Measurements from ENCODE around the gene TNFRSF19.

Gene TNFRSF19

DNA sequence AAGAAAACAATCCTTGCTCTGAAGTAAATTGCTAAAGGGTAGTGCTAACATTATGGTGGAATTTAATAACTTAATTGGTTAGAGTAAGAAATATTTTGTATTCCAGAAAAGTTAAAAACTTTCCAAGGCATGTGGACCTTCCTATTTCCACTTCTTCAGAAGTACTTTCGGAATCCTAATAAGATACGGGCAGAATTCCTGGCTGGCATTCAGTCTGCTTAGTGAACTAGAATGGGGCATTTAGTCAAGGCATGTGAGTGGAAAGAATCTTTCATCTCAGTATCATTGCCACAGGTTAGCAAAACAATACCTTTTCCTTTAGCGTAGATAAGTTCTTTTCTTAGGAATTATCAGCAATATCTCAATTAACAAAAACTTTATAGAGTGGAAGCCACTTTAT is 85.1 kb downstream of the TNFRSF19 start:
- no peak overlapping the region for H3K4me3 ChIP-seq (ENCODE audit: low read depth, low read length)
- TF ChIP-seq, protein P1, sequence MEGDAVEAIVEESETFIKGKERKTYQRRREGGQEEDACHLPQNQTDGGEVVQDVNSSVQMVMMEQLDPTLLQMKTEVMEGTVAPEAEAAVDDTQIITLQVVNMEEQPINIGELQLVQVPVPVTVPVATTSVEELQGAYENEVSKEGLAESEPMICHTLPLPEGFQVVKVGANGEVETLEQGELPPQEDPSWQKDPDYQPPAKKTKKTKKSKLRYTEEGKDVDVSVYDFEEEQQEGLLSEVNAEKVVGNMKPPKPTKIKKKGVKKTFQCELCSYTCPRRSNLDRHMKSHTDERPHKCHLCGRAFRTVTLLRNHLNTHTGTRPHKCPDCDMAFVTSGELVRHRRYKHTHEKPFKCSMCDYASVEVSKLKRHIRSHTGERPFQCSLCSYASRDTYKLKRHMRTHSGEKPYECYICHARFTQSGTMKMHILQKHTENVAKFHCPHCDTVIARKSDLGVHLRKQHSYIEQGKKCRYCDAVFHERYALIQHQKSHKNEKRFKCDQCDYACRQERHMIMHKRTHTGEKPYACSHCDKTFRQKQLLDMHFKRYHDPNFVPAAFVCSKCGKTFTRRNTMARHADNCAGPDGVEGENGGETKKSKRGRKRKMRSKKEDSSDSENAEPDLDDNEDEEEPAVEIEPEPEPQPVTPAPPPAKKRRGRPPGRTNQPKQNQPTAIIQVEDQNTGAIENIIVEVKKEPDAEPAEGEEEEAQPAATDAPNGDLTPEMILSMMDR (IDR thresholded peaks at IDR 0.05; ENCODE audit: low read depth, low read length): no peak

DNA sequence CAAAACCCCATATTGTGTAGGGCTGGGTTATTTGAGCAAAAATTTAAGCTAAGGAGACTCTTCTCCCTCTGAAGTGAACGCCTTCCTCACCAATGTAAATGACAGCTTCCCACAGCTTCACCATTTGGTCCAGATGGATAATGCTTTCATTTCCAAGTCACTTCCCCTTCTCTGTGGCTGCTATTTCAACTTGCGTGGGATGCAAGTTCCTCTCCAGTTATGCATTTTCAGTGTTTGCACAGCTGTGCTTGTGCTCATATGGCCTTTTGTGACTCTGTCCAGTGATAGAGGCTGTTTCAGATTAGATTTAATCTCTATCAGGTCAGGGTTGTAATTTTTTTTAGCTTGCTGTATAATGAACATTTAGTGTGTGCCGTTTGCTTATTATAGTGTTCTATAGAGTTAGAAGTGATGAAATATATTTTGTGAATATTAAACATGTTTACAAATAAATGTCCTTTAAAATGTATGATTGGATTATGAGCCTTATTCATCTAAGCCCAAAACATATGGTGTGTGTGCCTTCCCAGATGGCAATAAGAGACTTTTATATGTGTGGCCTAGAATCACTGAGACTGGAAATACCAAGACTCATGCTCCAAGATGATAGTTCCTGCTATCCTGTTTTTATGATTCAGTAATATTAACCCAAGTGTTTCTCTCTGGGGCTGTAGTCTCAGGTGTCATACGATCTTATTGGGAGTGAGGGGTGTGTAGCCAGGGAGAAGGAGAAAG is 86.6 kb downstream of the TNFRSF19 start:
- TF ChIP-seq, protein P1 (IDR thresholded peaks at IDR 0.05; ENCODE audit: low read depth, low read length): no peak
- no peak overlapping the region for H3K4me3 ChIP-seq (ENCODE audit: low read depth, low read length)

DNA sequence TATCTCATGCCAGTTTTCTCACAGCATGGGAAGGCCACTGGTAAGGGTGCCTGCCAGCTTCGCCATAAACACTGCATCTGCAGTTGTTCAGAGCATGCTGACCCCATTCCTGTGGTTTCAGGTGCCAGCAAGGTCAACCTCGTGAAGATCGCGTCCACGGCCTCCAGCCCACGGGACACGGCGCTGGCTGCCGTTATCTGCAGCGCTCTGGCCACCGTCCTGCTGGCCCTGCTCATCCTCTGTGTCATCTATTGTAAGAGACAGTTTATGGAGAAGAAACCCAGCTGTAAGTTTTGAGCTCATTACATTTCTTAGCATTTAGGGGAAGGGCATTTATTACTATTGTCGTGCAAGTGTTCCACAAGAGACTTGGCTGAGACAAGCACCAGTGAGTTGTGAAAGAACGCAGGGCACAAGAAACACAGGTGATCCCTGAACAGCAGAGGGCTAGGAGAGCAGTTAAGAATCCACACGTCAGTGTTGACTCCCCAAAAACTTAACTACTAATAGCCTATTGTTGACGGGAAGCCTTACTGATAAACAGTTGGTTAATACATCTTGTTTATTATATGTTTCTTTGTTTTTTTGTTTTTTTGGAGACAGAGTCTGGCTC is 88.8 kb downstream of the TNFRSF19 start:
- H3K4me3 ChIP-seq (ENCODE audit: low read depth, low read length): no peak overlapping the region
- TF ChIP-seq, protein P1 (IDR thresholded peaks at IDR 0.05; ENCODE audit: low read depth, low read length): no peak

DNA sequence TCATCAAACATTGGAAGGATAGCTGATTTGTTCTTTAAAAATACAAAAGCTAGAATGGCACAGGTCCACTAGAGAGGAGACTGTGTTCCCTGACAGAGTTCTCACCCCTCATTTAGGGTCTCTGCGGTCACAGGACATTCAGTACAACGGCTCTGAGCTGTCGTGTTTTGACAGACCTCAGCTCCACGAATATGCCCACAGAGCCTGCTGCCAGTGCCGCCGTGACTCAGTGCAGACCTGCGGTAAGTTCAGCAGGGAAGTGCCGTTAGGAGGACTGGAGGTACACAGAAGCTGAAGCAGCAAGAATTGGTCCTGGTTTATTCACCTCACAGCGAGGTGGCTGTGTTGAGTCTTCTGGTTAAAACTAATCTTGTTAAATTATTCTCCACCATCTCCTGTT is 90.0 kb downstream of the TNFRSF19 start:
- TF ChIP-seq, protein P1 (IDR thresholded peaks at IDR 0.05; ENCODE audit: low read depth, low read length): no peak
- no peak overlapping the region for H3K4me3 ChIP-seq (ENCODE audit: low read depth, low read length)

DNA sequence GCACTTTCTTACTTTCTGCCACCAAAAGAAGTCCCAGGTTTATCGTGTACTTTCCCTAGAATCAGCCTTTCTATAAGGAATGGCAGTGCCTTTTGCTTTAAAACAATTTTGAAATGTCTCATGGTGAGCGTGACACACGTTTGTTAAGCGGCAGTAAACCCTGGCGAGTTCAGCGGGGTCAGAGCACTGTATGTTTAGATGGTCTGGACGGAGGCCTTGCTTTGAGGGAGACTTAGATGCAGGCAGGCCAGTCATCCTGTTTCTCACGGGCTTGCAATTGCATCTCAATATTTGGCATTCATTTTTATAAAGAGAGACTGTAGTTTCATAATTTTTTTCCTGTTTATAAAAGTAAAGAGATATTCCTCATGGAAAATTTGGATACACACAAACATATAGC is 96.4 kb downstream of the TNFRSF19 start:
- TF ChIP-seq, protein P1 (IDR thresholded peaks at IDR 0.05; ENCODE audit: low read depth, low read length): no peak
- no peak overlapping the region for H3K4me3 ChIP-seq (ENCODE audit: low read depth, low read length)

DNA sequence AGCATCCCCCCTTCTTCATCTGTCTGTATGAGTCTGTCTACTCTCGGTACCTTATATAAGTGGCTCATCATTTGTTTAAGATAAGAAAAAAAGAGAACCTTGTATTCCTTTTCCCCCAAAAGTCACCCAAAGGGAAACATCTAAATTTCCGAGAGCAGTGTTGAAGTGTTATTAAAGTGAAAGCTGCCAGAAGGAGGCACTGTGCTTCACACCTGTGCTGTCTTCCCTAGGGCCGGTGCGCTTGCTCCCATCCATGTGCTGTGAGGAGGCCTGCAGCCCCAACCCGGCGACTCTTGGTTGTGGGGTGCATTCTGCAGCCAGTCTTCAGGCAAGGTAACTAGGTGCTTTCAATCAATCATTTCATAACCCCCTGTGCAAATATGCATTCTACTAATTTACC is 97.5 kb downstream of the TNFRSF19 start:
- TF ChIP-seq, protein P1 (IDR thresholded peaks at IDR 0.05; ENCODE audit: low read depth, low read length): no peak
- no peak overlapping the region for H3K4me3 ChIP-seq (ENCODE audit: low read depth, low read length)

DNA sequence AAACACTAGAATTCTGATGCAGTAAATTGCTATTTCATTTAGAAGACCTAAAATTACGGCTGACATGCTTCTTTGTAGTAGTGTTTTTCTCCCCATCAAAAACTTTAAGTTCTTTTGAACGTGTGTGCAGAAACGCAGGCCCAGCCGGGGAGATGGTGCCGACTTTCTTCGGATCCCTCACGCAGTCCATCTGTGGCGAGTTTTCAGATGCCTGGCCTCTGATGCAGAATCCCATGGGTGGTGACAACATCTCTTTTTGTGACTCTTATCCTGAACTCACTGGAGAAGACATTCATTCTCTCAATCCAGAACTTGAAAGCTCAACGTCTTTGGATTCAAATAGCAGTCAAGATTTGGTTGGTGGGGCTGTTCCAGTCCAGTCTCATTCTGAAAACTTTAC is 98.3 kb downstream of the TNFRSF19 start:
- no peak overlapping the region for H3K4me3 ChIP-seq (ENCODE audit: low read depth, low read length)
- TF ChIP-seq, protein P1 (IDR thresholded peaks at IDR 0.05; ENCODE audit: low read depth, low read length): no peak

Data from WI38 (cell line).